HG03095 (cell line): ENCODE measurements around the gene MAN1C1.
A peak's percentile ranks its signal among the peaks of the same experiment; 100 is the strongest.

Experiments
- ATAC-seq: cut with Tn5 transposase; IDR thresholded peaks from one replicate; pipeline ENCODE4 v1.9.1; 2021; ENCODE audit warnings: moderate library complexity; ENCODE audit not compliant: unreplicated experiment

MAN1C1 gene

GRCh38 chr1:25797939-25798338, 181.3 kb downstream of the MAN1C1 start:
- no peak for ATAC-seq

DNA sequence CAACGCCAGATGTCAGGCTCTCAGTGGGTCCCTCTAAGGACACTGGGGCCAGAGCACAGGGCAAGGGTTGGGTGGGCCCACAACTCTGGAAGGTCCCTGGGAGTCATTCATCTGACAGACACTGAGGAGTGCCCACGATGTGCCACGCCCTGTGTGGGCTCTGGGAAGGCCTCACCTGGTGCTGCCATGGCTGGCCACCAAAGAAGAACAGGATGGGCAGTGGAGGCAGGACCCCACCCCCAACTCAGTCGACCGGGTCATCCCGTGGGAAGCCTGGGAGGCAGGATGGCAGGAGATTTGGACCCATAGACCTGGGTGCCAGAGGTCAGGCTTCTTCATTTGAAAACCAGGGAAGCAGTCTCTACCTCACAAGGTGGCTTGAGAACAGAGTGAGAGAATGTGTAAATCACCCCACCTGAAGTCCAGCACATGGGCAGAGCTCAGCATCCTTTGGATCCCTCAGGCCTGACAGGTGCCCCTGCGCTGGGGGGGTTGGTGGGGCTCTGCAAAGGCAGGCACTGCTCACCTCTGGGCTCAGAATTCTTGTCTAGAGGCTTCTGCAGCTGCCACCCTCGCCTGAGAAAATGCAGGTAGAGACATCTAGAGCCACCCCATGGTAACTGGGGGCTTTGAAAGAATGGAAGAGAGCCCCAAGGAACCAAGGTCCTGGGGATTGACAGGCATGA, 182.2 kb downstream of the MAN1C1 start:
- ATAC-seq, result no peak

DNA sequence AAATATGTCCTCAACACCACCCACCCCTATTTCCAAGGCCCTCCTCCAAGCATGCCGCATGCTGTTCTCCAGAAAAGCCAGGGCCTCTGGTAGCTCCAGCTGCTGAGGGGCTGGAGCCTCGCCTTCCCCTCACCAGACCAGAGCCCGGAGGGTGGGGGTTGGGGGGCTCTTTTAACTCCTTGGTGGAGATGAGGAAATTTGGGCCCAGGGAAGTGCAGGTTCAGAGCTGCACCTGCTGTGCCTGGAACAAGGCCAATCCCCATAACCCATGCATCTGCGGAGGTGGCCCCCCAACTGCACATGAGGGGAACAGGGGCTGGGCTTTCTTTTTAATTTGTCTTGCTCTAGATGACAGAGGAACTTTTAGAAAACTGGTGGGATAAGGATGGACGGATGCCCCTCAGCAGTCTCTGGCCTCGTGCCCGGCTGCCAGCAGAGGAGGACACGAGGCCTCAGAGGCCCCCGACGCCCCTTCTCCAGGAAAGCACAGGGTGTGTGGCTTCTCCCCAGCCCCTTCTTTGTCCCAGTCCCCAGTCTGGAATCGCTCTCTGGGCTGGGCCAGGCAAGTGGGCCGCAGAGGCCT, 182.9 kb downstream of the MAN1C1 start:
- no peak for ATAC-seq

DNA sequence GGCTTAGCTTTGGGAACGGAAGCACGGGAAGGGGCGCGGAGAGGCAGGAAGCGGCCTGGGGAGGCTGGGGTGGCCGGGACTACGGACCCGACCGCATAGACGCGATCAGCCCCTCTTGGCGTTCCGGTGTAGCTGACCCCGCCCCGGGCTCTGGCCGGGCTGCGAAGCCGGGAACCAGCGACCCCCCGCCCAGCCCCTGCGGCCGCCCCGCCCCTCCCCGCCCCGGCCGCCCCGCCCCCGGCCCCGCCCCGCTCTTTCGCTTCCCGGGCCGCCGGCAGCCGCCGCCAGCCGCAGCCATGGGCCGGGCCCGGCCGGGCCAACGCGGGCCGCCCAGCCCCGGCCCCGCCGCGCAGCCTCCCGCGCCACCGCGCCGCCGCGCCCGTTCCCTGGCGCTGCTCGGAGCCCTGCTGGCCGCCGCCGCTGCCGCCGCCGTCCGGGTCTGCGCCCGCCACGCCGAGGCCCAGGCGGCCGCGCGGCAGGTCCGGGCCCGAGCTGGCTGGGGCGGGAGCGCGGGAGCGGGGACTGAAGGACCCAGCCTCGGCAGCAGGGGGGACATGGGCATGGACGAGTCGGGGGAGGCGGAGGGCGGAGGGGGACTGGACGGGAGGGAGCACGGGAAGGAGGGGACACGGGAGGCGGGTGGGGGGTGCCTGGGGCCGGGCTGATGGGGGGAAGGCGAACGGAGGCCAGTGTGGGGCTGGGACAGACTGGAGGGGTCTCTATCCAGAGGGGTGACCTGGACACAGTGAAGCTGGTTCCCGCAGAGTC, 183.5 kb downstream of the MAN1C1 start, which contains the start of gene SELENON:
SELENON (plus strand) TSS at position 259 of the 768 bp plus-strand sequence; CDS start at position 297, 38 bp downstream.
- no peak for ATAC-seq

GRCh38 chr1:25800703-25801377, 184.2 kb downstream of the MAN1C1 start:
- ATAC-seq, result no peak

- ATAC-seq, result peak; percentile 53
These were observed 186.3 kb downstream of the MAN1C1 start for GRCh38 chr1:25802915-25803314.

- no peak for ATAC-seq
These were observed 186.8 kb downstream of the MAN1C1 start for GRCh38 chr1:25803368-25803767.

GRCh38 chr1:25804244-25804963, 187.8 kb downstream of the MAN1C1 start:
- ATAC-seq, result peak; percentile 46

DNA sequence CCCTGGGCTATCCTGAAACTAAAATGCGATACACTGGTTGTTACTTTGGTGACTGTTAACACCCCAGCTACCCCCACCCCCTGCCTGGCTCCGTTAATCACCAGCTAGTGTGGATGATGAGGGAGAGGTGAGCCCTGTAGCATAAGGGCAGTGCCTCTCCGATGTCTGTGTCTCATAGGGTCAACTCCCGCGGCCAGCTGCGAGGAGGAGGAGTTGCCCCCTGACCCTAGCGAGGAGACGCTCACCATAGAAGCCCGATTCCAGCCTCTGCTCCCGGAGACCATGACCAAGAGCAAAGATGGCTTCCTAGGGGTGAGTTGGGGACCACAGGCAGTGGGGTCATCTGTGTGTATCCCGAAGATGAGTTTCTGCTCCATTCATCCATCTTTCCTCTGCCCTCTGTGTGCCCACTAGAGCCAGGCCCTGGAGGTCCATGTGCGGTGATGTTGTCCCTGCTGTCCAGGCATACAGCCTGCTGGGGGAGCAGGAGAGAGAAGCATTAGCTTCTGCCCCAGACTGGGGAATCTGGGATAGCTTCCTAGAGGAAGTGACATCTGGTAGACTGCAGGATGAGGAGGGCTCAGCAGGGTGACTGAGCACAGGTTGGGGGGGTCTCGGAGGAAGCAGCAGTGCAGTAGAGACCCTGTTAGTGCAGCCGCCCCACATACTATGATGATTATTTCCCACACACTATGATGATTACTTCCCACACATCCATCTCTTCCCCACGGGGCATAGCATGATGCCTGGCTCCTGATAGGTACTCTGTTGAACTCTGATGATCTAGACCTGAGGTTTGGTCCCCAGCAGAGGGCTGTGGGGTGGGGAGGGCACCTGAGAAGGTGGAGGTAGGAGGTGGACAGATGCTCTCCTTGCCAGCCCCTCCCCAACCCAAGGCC, 188.6 kb downstream of the MAN1C1 start:
- ATAC-seq, result no peak

DNA sequence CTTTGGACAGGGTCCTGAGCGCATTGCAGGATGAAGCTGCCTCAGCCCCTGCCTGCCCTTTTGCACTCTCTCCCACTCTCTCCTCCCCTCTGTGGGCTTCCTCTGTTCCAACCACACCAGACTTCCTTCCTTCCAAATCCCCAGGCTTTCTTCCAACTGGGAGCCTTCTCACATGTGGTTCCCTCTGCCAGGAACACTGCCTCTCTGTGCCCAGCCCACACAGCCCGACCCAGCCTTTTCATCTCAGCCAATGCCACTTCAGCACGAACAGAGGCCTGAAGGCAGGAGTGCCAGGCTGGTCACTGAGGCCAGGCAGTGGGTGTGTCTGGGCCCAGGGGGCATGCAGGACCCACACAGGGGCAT, 189.3 kb downstream of the MAN1C1 start:
- ATAC-seq, result no peak

DNA sequence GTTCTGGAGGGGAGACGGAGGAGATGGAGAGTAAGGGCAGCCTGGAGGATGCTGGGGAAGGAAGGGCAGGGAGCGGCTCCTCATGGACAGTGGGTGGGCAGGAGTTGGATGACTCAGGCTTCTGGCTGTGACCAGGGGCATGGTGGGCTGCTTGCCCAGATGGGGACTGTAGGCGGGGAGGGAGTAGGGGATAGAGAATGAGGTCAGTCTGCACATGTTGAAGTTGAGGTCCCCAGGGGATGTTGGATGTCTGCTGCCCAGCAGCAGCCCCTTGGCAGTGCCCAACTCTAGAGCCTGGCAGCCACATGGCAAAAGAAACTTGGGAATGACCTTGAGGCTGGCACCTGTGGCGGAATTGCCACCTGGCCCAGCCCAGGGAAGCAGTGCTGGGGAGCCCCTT, 189.8 kb downstream of the MAN1C1 start:
- no peak for ATAC-seq

- no peak for ATAC-seq
These were observed 191.1 kb downstream of the MAN1C1 start for GRCh38 chr1:25807480-25808390.

DNA sequence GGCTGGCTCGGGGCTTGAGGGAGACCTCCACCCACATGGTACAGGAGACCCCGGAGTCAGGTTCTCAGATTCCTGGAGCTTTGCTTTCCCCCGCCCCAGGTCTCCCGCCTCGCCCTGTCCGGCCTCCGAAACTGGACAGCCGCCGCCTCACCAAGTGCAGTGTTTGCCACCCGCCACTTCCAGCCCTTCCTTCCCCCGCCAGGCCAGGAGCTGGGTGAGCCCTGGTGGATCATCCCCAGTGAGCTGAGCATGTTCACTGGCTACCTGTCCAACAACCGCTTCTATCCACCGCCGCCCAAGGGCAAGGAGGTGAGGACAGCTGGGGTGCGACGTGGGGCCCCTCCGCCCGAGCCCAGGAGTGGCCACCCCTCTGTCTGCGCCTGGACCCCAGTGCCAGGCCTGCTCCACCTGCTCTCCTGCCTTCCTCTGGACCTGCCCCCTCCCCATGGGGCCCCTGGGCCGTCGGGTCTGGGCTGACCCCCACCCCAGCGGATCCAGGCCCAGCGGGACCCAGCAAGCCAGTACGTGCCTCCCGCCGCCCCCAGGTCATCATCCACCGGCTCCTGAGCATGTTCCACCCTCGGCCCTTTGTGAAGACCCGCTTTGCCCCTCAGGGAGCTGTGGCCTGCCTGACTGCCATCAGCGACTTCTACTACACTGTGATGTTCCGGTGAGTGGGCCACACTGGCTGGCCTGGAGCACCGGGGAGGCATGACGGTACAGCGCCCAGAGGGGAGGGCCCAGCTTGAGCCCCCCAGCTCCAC, 192.1 kb downstream of the MAN1C1 start:
- ATAC-seq, result no peak

- no peak for ATAC-seq
These were observed 192.8 kb downstream of the MAN1C1 start for GRCh38 chr1:25809283-25809926.

DNA sequence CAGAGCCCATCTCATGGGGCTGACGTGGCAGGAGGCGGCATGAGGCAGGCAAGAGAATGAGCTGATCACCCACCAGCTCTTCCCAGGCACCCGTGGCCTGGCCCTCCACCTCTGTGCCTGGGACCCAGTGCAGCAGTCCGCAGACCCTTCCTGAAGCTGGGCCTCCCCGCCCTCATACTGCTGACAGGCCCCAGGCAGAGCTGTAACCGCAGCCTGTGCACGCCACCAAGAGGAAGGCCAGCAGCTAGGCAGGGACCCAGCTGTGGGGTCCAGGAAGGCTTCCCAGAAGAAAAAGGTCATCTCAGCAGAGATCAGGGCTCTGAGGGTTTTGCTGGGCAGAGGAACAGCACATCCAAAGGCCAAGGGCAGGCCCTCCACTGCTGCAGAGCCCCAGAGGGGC, 193.3 kb downstream of the MAN1C1 start:
- ATAC-seq, result no peak

DNA sequence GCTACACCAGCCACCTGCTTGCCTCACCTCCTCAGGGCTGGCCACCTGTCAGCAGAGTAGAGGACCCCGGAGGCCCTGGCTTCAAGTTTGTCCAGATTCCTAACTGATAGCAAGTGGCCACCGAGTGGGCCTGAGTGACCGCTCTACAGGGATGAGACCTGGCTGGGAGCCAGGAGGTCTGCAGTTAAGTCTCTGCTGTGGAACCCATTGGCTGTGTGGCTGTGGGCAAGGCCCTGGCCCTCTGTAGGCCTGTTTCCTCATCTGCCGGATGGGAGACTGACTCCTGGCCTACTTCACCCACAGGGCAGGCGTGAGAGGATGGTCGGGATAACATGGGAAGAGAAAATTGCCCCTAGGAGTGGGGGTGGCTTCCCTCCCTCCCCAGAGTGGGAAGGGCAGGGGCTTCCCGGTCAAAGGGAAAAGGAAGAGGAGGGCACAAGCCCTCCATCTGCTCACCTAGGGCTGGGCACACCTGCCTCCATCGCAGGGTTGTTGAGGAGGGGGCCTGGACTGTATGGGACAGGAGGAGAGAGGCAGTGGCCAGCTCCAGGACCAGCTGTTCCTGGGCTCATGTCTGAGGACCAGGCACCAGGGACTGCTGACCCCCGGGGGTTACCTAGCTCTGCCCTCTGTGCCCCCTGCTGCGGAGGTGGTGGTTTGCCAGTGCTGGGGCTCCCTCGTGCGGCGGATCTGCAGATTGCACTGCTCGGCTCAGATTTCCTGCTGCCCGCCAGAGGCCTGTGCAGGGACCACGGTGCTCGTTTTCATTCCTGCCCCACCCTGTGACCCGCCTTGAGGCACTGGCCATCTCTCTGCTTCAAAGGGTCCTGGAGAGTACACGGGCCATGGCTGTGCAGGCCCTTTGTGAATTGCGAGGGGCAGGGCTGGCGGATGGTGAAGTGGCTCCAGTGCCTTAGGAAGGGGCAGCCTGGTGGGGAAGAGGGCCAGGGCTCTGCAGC, 194.0 kb downstream of the MAN1C1 start:
- no peak for ATAC-seq
